Smooth muscle cell (in vitro differentiated cells): ENCODE results near the gene ARMC5. TPM values are rescaled to one million over a fixed set of nuclear protein-coding genes. Genes with fewer than 3 reads are reported as not detected.

Experiments
- DNase-seq: peaks from one replicate; lab custom pipeline; 2025; ENCODE audit not compliant: unreplicated experiment; lab: John Stamatoyannopoulos, UW
- H2AFZ ChIP-seq: fragments of 200-600 bp; sonication (generic); 2 replicates; pipeline ENCODE4 v1.6.0; 2016; ENCODE audit warnings: antibody characterized with exemption, low read depth, mild to moderate bottlenecking
- H3F3A ChIP-seq: fragments of 200-600 bp; sonication (generic); 2 replicates; pipeline ENCODE4 v1.6.0; 2017; ENCODE audit warnings: antibody characterized with exemption, low read depth
- H3K27ac ChIP-seq: fragments of 200-600 bp; sonication (generic); 2 replicates; pipeline ENCODE4 v1.5.1; 2016; ENCODE audit warnings: low read depth, mild to moderate bottlenecking
- H3K27me3 ChIP-seq: fragments of 200-600 bp; sonication (generic); 2 replicates; pipeline ENCODE4 v1.6.1; 2016; ENCODE audit warnings: low read depth, mild to moderate bottlenecking
- H3K36me3 ChIP-seq: fragments of 200-600 bp; sonication (generic); 2 replicates; pipeline ENCODE4 v1.5.1; 2016; ENCODE audit warnings: low read depth
- H3K4me1 ChIP-seq: fragments of 200-600 bp; sonication (generic); 2 replicates; pipeline ENCODE4 v1.5.1; 2016; ENCODE audit warnings: low read depth
- H3K4me2 ChIP-seq: fragments of 200-600 bp; sonication (generic); 2 replicates; pipeline ENCODE4 v1.6.0; 2016; ENCODE audit warnings: mild to moderate bottlenecking
- H3K4me3 ChIP-seq: fragments of 200-600 bp; sonication (generic); 2 replicates; pipeline ENCODE4 v1.5.1; 2016; ENCODE audit warnings: mild to moderate bottlenecking
- H3K79me2 ChIP-seq: fragments of 200-600 bp; sonication (generic); 2 replicates; pipeline ENCODE4 v1.6.0; 2016; ENCODE audit warnings: low read depth, mild to moderate bottlenecking
- H3K9ac ChIP-seq: fragments of 200-600 bp; sonication (generic); 2 replicates; pipeline ENCODE4 v1.6.0; 2016; ENCODE audit warnings: low read depth
- H3K9me3 ChIP-seq: fragments of 200-600 bp; sonication (generic); replicated peaks from 2 replicates; pipeline ENCODE4 v1.5.1; 2016; ENCODE audit warnings: low read depth
- H4K20me1 ChIP-seq: fragments of 200-600 bp; sonication (generic); 2 replicates; pipeline ENCODE4 v1.6.0; 2016; ENCODE audit warnings: low read depth
- CTCF ChIP-seq: fragments of 200-600 bp; sonication (generic); IDR thresholded peaks from 2 replicates; pipeline ENCODE4 v1.5.1; 2017; ENCODE audit warnings: borderline replicate concordance, mild to moderate bottlenecking, antibody characterized with exemption; ENCODE audit not compliant: insufficient read depth, poor library complexity, severe bottlenecking
- WGBS: methylation state at CpG from one replicate; pipeline ENCODE4 v1.1.7; 2016; ENCODE audit warnings: low lambda C conversion rate; 5-methylcytosine and 5-hydroxymethylcytosine counted together
- polyA plus RNA-seq: library from polyadenylated mRNA; unstranded; fragments of >200 nt; fragmentation: Nextera tagmentation; extraction: Ambion mirVana; gene quantifications from 2 replicates; pipeline ENCODE4 v1.2.1, GENCODE V29; 2016
- total RNA-seq: library from RNA; depleted of rRNA; stranded (reverse); fragments of >200 nt; gene quantifications from 2 replicates; pipeline ENCODE4 v1.2.3, GENCODE V29; 2014

The ARMC5 gene
- total and polyA plus RNA-seq, 2 experiments from 2014 or later, result 7.0 to 19.6 TPM

GRCh38 chr16:31474173-31474714 lies 14.9 kb downstream of the ARMC5 start:
- H3K27ac ChIP-seq, result peak overlapping the region; percentile 52
- H3K4me3 ChIP-seq, result no peak overlapping the region
- H3K27me3 ChIP-seq, result no peaks in the 10 kb centered on the region
- H4K20me1 ChIP-seq, result peaks cover 61% of the 10 kb centered on the region
- H2AFZ ChIP-seq, result no peak overlapping the region
- DNase-seq, result no peak
- peaks cover 52% of the 10 kb centered on the region for H3F3A ChIP-seq
- peaks cover 10% of the 10 kb centered on the region for H3K79me2 ChIP-seq
- H3K4me2 ChIP-seq, result no peak overlapping the region
- 70% methylated on average over 12 of the region's 12 CpGs for WGBS
- H3K4me1 ChIP-seq, result peaks cover 8% of the 10 kb centered on the region
- peaks cover 6% of the 10 kb centered on the region for H3K36me3 ChIP-seq
- no peak for TF ChIP-seq CTCF
- H3K9ac ChIP-seq, result no peak overlapping the region
- no peaks in the 10 kb centered on the region for H3K9me3 ChIP-seq

GRCh38 chr16:31474773-31475738 lies 15.8 kb downstream of the ARMC5 start:
- H4K20me1 ChIP-seq, result peaks cover 62% of the 10 kb centered on the region

GRCh38 chr16:31475946-31476302 lies 16.6 kb downstream of the ARMC5 start:
- WGBS, result 76% methylated on average over 15 of the region's 26 CpGs
- Histone ChIP-seq H3K9me3 (no peaks in the 10 kb centered on the region), H3K36me3 (peaks cover 6% of the 10 kb centered on the region), H3K9ac (no peak overlapping the region), H3K4me1 (peaks cover 5% of the 10 kb centered on the region), H3K27me3 (no peaks in the 10 kb centered on the region), H4K20me1 (peaks cover 62% of the 10 kb centered on the region), H3K4me3 (no peak overlapping the region), H3K27ac (no peak overlapping the region), H3K4me2 (no peak overlapping the region), H3F3A (peaks cover 55% of the 10 kb centered on the region), H2AFZ (no peak overlapping the region), H3K79me2 (peaks cover 2% of the 10 kb centered on the region)
- no peak for DNase-seq
- TF ChIP-seq CTCF, result no peak

More at GRCh38 chr16:31474773-31475738, 15.8 kb downstream of the ARMC5 start:
- Histone ChIP-seq H3K4me1 (peaks cover 8% of the 10 kb centered on the region), H2AFZ (no peak overlapping the region), H3K27me3 (no peaks in the 10 kb centered on the region), H3K9me3 (no peaks in the 10 kb centered on the region), H3K36me3 (peaks cover 6% of the 10 kb centered on the region), H3K4me2 (no peak overlapping the region), H3K27ac (peak overlapping the region; percentile 52), H3K4me3 (no peak overlapping the region), H3F3A (peaks cover 58% of the 10 kb centered on the region), H3K9ac (no peak overlapping the region), H3K79me2 (peaks cover 10% of the 10 kb centered on the region)
- TF ChIP-seq CTCF, result no peak
- WGBS, result 93% methylated on average over 12 of the region's 12 CpGs
- DNase-seq, result no peak
